Endothelial cell of umbilical vein (primary cell): ENCODE measurements around the gene APMAP. TPM values are rescaled to one million over a fixed set of nuclear protein-coding genes. Genes with fewer than 3 reads are reported as not detected.

Experiments
- BruUV-seq: library from RNA; stranded (reverse); fragments of 400-500 nt; replicated peaks from 2 replicates; lab custom pipeline; 2021; lab: Mats Ljungman, UMichigan
- CTCF ChIA-PET: fragments of 300-600, 350-600 bp; sonication (Branson Sonifier 250); formaldehyde crosslinking; loops from one replicate; lab custom pipeline; 2021; ENCODE audit warnings: antibody characterized with exemption, inconsistent platforms; lab: Charles Lee
- POLR2A ChIA-PET: fragments of 300-600, 350-600 bp; sonication (Branson Sonifier 250); formaldehyde crosslinking; loops from one replicate; lab custom pipeline; 2021; ENCODE audit warnings: antibody characterized with exemption, inconsistent platforms; lab: Charles Lee
- DNase-seq: peaks from one replicate; pipeline ENCODE4 v3.0.0-alpha.2; 2011; ENCODE audit warnings: low read depth, low spot score
- FAIRE-seq: peaks from 2 replicates; lab custom pipeline; 2011; peaks lifted over from hg19 to GRCh38; lab: Jason Lieb, UNC
- H2AFZ ChIP-seq: 2 replicates; pipeline ENCODE4 v1.6.0; 2012; ENCODE audit warnings: low read depth, low read length, control low read depth, inconsistent platforms
- H3K27ac ChIP-seq: 2 replicates; pipeline ENCODE4 v1.5.1; 2011; ENCODE audit warnings: low read depth, mild to moderate bottlenecking, control low read depth, low read length, moderate library complexity; ENCODE audit not compliant: insufficient read depth
- H3K27me3 ChIP-seq, 2 experiments: 2 replicates each; pipeline versions ENCODE4 v1.6.0 to v1.6.1; 2011; ENCODE audit warnings: low read length in 2 of 2, mixed read lengths in 1 of 2; ENCODE audit not compliant: control insufficient read depth in 2 of 2, insufficient read depth in 2 of 2
- H3K36me3 ChIP-seq, 2 experiments: 2 replicates in 1 of 2; 3 replicates in 1 of 2; pipeline ENCODE4 v1.5.1; 2011; ENCODE audit warnings: low read length in 2 of 2, mild to moderate bottlenecking in 1 of 2, moderate library complexity in 1 of 2; ENCODE audit not compliant: control insufficient read depth in 2 of 2, insufficient read depth in 2 of 2; ENCODE audit errors: extremely low read depth in 1 of 2
- H3K4me1 ChIP-seq: 3 replicates; pipeline ENCODE4 v1.5.1; 2011; ENCODE audit warnings: mild to moderate bottlenecking, low read length; ENCODE audit not compliant: control insufficient read depth, insufficient read depth; ENCODE audit errors: extremely low read depth
- H3K4me2 ChIP-seq: 2 replicates; pipeline ENCODE4 v1.6.1; 2011; ENCODE audit warnings: low read length, control low read depth, mixed read lengths; ENCODE audit not compliant: insufficient read depth
- H3K4me3 ChIP-seq, 3 experiments: fragments of 200-600 bp in 1 of 3; sonication (generic), shearing (Covaris generic) in 1 of 3; replicated peaks in 1 of 3; 2 replicates each; pipeline ENCODE4 v1.5.1; 2011 to 2016; ENCODE audit warnings: control low read depth in 3 of 3, low read length in 3 of 3, mild to moderate bottlenecking in 2 of 3, inconsistent platforms in 1 of 3, low read depth in 1 of 3, moderate library complexity in 1 of 3; ENCODE audit not compliant: insufficient read depth in 1 of 3
- H3K79me2 ChIP-seq: 2 replicates; pipeline ENCODE4 v1.6.0; 2012; ENCODE audit warnings: low read length, inconsistent platforms; ENCODE audit not compliant: control insufficient read depth, insufficient read depth
- H3K9ac ChIP-seq: replicated peaks from 2 replicates; pipeline ENCODE3; 2011; ENCODE audit warnings: low read length, control low read depth; ENCODE audit not compliant: insufficient read depth; ENCODE audit errors: extremely low read depth
- H3K9me1 ChIP-seq: replicated peaks from 3 replicates; pipeline ENCODE4 v1.6.0; 2011; ENCODE audit warnings: mild to moderate bottlenecking, low read length; ENCODE audit not compliant: control insufficient read depth, insufficient read depth; ENCODE audit errors: extremely low read depth
- H3K9me3 ChIP-seq: replicated peaks from 2 replicates; pipeline ENCODE4 v1.5.1; 2012; ENCODE audit warnings: low read length, inconsistent platforms; ENCODE audit not compliant: control insufficient read depth, insufficient read depth
- H4K20me1 ChIP-seq: replicated peaks from 2 replicates; pipeline ENCODE3; 2011; ENCODE audit warnings: mild to moderate bottlenecking, low read length; ENCODE audit not compliant: control insufficient read depth, insufficient read depth; ENCODE audit errors: extremely low read depth
- EZH2 ChIP-seq: IDR thresholded peaks from 2 replicates; pipeline ENCODE4 v1.6.1; 2012; ENCODE audit warnings: borderline replicate concordance, low read depth, mild to moderate bottlenecking, moderate library complexity, low read length, inconsistent platforms; ENCODE audit not compliant: severe bottlenecking
- FOS ChIP-seq: IDR thresholded peaks from 2 replicates; pipeline ENCODE4 v1.6.1; 2011; ENCODE audit warnings: mild to moderate bottlenecking, low read length, moderate library complexity, borderline replicate concordance; ENCODE audit not compliant: insufficient read depth
- GATA2 ChIP-seq: IDR thresholded peaks from 2 replicates; pipeline ENCODE4 v1.7.0; 2011; ENCODE audit warnings: low read depth, mild to moderate bottlenecking, moderate library complexity, mixed read lengths, low read length; ENCODE audit not compliant: insufficient read length, insufficient read depth
- JUN ChIP-seq: IDR thresholded peaks from 2 replicates; pipeline ENCODE4 v1.6.1; 2011; ENCODE audit warnings: borderline replicate concordance, low read depth; ENCODE audit not compliant: insufficient read length, insufficient read depth
- MYC ChIP-seq: IDR thresholded peaks from one replicate; pipeline ENCODE4 v1.6.1; 2011; ENCODE audit warnings: mild to moderate bottlenecking, low read depth, low read length
- POLR2A ChIP-seq: IDR thresholded peaks from 2 replicates; pipeline ENCODE4 v1.6.1; 2012; ENCODE audit warnings: low read depth, mild to moderate bottlenecking, control low read depth, low read length
- POLR2AphosphoS5 ChIP-seq: IDR thresholded peaks from 2 replicates; pipeline ENCODE4 v1.6.1; 2012; ENCODE audit warnings: low read depth, mild to moderate bottlenecking, control low read depth, low read length, moderate library complexity; ENCODE audit not compliant: insufficient read depth
- dilution Hi-C: fragments of 300-500 bp; cut with MboI; formaldehyde crosslinking; loops from one replicate; pipeline ENCODE4 v1.15.0; 2019; ENCODE audit warnings: low sequenced_read_pairs; ENCODE audit not compliant: extremely low pct_ligation_motif_present
- intact Hi-C: fragments of 100-400 bp; cut with micrococcal nuclease; formaldehyde crosslinking; loops from one replicate; pipeline ENCODE4 v1.10.0; 2022
- polyA plus RNA-seq, 4 experiments: library from polyadenylated mRNA; depleted of rRNA in 3 of 4; stranded (reverse) in 3 of 4; unstranded in 1 of 4; fragments of >200 nt; gene quantifications; 2 replicates each; pipeline versions ENCODE4 v1.2.1 to v1.2.3, GENCODE V29; 2011 to 2012; ENCODE audit warnings: missing spikeins in 1 of 4
- total RNA-seq: library from RNA; stranded (reverse); gene quantifications from 2 replicates; pipeline ENCODE4 v1.2.3, GENCODE V29; 2021
- TF ChIP-seq, protein P1 (sequence below), 2 donors: IDR thresholded peaks; 1 replicate in 1 of 2; 2 replicates in 1 of 2; pipeline ENCODE4 v1.5.1; 2011; ENCODE audit warnings: low read length in 2 of 2, mild to moderate bottlenecking in 2 of 2, moderate library complexity in 2 of 2, control low read depth in 1 of 2, inconsistent platforms in 1 of 2, low read depth in 1 of 2; ENCODE audit not compliant: insufficient read depth in 1 of 2; ENCODE audit errors: extremely low read depth in 1 of 2
- TF ChIP-seq, protein P2 (sequence below): IDR thresholded peaks from 2 replicates; pipeline ENCODE4 v1.6.1; 2011; ENCODE audit not compliant: insufficient read depth, insufficient read length

The APMAP gene
- total and polyA plus RNA-seq, 2 donors (not counting 3 experiments of a cell fraction or from before 2014, with no cell fraction given): 80.7 to 110 TPM

DNA sequence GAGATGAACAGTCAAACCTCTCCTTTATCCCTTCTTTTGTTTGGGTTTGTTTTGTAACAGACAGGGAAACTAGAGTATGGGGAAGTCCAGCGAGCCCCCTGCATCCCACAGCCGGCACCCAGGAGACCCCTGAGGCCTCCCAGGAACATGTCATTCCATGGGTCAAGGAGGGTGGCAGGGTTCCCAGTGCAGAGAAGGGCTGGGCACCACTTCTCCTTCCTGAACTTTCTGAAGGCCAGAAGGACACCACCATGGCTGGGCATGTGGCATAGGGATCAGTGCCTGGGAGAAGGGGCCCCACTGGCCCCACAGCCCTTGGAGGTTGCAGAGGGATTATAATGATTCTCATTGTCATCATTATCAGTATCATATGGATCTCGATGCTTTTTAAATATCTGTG lies 57.4 kb downstream of the APMAP start:
- Histone ChIP-seq H3K27ac (no peak overlapping the region), H3K9me1 (no peaks in the 10 kb centered on the region), H3K36me3 (no peaks in the 10 kb centered on the region), H3K4me2 (no peak overlapping the region), H3K4me3 (no peak overlapping the region), H3K4me1 (no peaks in the 10 kb centered on the region), H3K27me3 (no peaks in the 10 kb centered on the region), H2AFZ (no peak overlapping the region), H3K9ac (no peak overlapping the region), H3K9me3 (no peaks in the 10 kb centered on the region), H3K79me2 (no peaks in the 10 kb centered on the region), H4K20me1 (no peaks in the 10 kb centered on the region)
- ChIA-PET POLR2A (no interaction called here), CTCF (no interaction called here)
- no TSS peak for BruUV-seq
- FAIRE-seq (no peak), DNase-seq (no peak)
- TF ChIP-seq GATA2 (no peak), FOS (no peak), POLR2AphosphoS5 (no peak), EZH2 (no peak), POLR2A (no peak), MYC (no peak), JUN (no peak)
- TF ChIP-seq, protein P1, sequence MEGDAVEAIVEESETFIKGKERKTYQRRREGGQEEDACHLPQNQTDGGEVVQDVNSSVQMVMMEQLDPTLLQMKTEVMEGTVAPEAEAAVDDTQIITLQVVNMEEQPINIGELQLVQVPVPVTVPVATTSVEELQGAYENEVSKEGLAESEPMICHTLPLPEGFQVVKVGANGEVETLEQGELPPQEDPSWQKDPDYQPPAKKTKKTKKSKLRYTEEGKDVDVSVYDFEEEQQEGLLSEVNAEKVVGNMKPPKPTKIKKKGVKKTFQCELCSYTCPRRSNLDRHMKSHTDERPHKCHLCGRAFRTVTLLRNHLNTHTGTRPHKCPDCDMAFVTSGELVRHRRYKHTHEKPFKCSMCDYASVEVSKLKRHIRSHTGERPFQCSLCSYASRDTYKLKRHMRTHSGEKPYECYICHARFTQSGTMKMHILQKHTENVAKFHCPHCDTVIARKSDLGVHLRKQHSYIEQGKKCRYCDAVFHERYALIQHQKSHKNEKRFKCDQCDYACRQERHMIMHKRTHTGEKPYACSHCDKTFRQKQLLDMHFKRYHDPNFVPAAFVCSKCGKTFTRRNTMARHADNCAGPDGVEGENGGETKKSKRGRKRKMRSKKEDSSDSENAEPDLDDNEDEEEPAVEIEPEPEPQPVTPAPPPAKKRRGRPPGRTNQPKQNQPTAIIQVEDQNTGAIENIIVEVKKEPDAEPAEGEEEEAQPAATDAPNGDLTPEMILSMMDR (IDR thresholded peaks at IDR 0.05; ENCODE audit: extremely low read depth in 1 of 2, insufficient read depth in 1 of 2, low read depth in 1 of 2, low read length in 2 of 2): no peak
- TF ChIP-seq, protein P2, sequence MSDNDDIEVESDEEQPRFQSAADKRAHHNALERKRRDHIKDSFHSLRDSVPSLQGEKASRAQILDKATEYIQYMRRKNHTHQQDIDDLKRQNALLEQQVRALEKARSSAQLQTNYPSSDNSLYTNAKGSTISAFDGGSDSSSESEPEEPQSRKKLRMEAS: no peak
- intact Hi-C loops: no loop called here
- dilution Hi-C loops: no loop called here
